HG02623 (cell line): ENCODE results near the gene EXO1.
"Not testable (repeated sequence)": the region's sequence is repeated elsewhere in the genome, so short reads cannot be mapped to it uniquely, and the experiment has no call there.

Experiments
- ATAC-seq: cut with Tn5 transposase; IDR thresholded peaks from one replicate; pipeline ENCODE4 v1.9.1; 2021; ENCODE audit warnings: moderate library complexity; ENCODE audit not compliant: unreplicated experiment

The EXO1 gene

GRCh38 chr1:241847796-241848685 is at the start of gene EXO1:
Gene EXO1, plus strand, starts transcription at chr1:241848204. Its CDS starts 2,222 bp downstream, at chr1:241850426.
- ATAC-seq: peak; percentile 96

- no peak for ATAC-seq
These were observed 48.6 kb upstream of the EXO1 start for GRCh38 chr1:241799416-241799815.

GRCh38 chr1:241800640-241801039 is 47.4 kb upstream of the EXO1 start:
- ATAC-seq: no peak

- ATAC-seq: no peak
These were observed 45.1 kb upstream of the EXO1 start for GRCh38 chr1:241802863-241803262.

GRCh38 chr1:241804706-241805105 is 43.3 kb upstream of the EXO1 start:
- ATAC-seq: not testable (repeated sequence)

- ATAC-seq: no peak
These were observed 39.7 kb upstream of the EXO1 start for GRCh38 chr1:241808265-241808664.

GRCh38 chr1:241810769-241811405 is 37.1 kb upstream of the EXO1 start:
- ATAC-seq: no peak

- no peak for ATAC-seq
These were observed 34.2 kb upstream of the EXO1 start for GRCh38 chr1:241813768-241814320.

- no peak for ATAC-seq
These were observed 32.0 kb upstream of the EXO1 start for GRCh38 chr1:241816008-241816407.

GRCh38 chr1:241817331-241817792 is 30.6 kb upstream of the EXO1 start:
- no peak for ATAC-seq

- ATAC-seq: no peak
These were observed 29.9 kb upstream of the EXO1 start for GRCh38 chr1:241817956-241818612.

- no peak for ATAC-seq
These were observed 28.6 kb upstream of the EXO1 start for GRCh38 chr1:241819340-241819866.

- no peak for ATAC-seq
These were observed 26.6 kb upstream of the EXO1 start for GRCh38 chr1:241821363-241821762.

- ATAC-seq: no peak
These were observed 25.2 kb upstream of the EXO1 start for GRCh38 chr1:241822846-241823245.

GRCh38 chr1:241823925-241824324 is 24.1 kb upstream of the EXO1 start:
- ATAC-seq: no peak

GRCh38 chr1:241825581-241825980 is 22.4 kb upstream of the EXO1 start:
- no peak for ATAC-seq

GRCh38 chr1:241826613-241827012 is 21.4 kb upstream of the EXO1 start:
- not testable (repeated sequence) for ATAC-seq

- ATAC-seq: no peak
These were observed 20.7 kb upstream of the EXO1 start for GRCh38 chr1:241827264-241827663.

- ATAC-seq: no peak
These were observed 19.5 kb upstream of the EXO1 start for GRCh38 chr1:241828463-241829021.

- ATAC-seq: no peak
These were observed 18.5 kb upstream of the EXO1 start for GRCh38 chr1:241829468-241829867.
